LNCAP (cell line): ENCODE data around the gene SCN5A.

Experiments used
- TF ChIP-seq, protein P1 (sequence below): fragments of 450-650 bp; IDR thresholded peaks from 2 replicates; pipeline ENCODE4 v1.5.1; 2017; ENCODE audit warnings: mild to moderate bottlenecking

SCN5A gene

DNA sequence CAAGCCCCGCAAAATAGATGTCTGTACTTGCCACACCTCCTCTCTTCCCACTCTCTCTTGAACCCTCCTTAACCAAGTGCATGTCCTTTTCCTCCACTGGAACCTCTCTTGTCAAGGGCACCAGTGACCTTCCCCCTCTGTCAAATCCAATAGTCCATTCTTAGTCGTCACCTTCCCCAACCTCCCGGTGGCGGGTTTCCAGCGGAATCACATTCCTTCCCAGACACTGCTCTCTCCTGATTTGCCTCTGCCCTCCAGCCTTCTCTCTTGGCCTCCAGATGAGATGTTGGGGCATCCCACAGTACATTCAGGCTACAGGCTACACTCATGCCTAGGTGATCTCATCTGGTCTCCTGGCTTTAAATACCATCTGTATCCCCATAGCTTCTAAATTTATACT lies 31.1 kb downstream of the SCN5A start:
- TF ChIP-seq, protein P1, sequence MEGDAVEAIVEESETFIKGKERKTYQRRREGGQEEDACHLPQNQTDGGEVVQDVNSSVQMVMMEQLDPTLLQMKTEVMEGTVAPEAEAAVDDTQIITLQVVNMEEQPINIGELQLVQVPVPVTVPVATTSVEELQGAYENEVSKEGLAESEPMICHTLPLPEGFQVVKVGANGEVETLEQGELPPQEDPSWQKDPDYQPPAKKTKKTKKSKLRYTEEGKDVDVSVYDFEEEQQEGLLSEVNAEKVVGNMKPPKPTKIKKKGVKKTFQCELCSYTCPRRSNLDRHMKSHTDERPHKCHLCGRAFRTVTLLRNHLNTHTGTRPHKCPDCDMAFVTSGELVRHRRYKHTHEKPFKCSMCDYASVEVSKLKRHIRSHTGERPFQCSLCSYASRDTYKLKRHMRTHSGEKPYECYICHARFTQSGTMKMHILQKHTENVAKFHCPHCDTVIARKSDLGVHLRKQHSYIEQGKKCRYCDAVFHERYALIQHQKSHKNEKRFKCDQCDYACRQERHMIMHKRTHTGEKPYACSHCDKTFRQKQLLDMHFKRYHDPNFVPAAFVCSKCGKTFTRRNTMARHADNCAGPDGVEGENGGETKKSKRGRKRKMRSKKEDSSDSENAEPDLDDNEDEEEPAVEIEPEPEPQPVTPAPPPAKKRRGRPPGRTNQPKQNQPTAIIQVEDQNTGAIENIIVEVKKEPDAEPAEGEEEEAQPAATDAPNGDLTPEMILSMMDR, result no peak

DNA sequence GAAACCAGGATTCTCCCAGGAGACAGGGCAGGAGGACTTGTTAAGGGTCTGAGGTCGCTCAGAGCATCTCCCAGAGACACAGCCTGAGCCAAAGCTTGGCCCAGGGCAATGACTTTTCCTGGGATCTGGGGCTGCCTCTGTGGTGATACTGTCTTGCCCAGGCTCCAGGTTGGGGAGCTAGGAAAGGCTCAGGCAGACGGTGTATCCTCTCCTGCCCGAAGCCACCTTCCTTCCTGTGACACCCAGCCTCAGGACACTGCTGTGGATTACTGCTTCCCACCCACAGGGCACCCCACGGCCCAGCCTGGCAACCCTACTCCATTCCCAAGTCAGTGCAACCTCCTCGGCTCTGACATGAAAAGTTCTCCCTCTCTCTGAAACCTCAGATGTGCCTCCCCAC lies 31.9 kb downstream of the SCN5A start:
- TF ChIP-seq, protein P1, result no peak

- TF ChIP-seq, protein P1, result no peak
These were observed 32.4 kb downstream of the SCN5A start for GRCh38 chr3:38617137-38617536.

DNA sequence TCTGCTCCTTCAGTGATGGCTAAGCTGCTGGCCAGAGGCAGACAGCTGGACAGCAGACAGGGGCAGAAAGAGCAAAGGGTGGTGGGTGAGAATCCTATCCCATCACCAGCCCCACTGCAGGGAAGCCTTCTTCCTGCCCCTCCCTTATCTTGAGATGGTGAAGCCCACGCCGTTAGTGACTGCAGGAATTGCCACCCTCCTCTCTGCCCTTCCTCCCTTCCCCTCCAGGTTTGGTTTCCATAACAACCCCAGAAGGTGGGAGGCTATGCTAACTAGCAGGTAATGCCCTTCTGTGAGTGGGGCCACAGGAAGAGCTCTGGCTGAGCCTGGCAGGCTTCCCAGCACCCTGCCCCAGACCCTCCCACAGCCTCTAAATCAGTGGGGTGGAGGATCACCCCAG lies 32.8 kb downstream of the SCN5A start:
- TF ChIP-seq, protein P1, result no peak

DNA sequence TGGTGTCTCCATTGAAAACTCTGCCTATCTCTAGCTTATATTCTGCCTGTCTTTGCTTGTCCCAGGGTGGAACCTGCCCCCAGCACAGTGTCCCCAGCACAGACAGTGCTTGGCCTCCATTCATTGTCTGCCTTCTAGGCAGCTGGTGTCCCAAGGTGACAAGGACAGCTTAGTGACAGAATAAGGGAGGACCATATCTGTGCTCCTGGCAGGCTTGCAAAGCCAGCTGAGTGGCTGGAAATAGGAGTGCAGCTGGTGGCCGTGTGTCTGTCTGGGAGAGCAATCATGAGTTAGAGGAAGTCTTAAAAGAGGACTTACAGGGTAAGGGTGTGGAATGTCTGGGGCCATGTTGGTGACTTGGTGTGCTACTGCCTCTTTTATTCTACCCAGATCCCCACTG lies 33.4 kb downstream of the SCN5A start:
- TF ChIP-seq, protein P1, result no peak

DNA sequence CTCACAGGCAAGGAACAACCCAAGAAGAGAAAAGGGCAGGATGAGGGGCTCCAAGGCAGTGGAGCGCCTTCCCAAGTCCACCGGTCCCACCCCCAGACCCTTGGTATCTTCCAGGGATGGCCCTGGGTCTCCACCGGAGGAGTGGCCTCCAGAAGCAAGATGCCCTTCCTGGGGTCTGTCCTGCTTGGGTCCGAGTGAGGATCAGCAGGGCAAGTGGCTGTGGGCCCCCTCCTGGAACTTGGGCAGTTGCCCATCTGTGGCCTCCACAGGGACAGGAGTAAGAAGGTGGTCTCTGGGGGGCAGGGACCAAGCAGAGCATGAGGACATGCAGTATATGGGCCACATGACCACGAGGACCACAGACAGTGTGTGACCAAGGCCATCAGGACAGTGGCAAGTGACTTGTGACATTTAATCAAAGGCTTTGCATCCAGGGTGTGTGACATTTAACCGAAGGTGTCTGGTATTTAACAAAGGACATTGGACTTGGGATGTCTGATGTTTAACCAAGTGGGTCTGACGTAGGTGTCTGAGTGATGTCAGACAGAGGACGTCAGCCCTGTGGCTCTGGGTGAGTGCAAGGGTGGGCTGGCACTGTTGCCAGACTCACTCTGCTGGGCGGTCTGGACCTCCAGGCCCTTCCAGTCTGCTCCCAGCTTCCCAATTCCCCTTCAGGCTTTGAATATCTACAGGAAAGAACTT lies 34.7 kb downstream of the SCN5A start:
- TF ChIP-seq, protein P1, result no peak

DNA sequence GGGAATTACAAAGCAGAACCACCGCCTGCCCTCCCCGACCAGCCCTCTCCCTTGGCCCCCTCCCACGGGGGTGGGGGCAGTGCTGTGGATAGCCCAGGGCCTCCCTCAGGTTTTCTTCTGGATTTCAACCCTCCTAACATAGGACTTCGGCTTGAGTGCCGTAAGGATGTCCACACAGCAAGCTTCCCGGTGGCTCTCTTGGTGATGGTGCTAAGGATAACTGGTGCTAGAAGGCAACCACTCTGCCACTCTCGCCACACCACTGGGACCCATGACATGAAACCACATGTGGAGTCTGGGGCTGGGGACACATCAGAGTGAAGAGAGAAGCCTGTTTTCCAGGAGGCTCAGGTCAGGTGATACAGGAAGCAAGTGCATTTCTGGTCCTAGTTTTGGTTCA lies 35.4 kb downstream of the SCN5A start:
- TF ChIP-seq, protein P1, result no peak

DNA sequence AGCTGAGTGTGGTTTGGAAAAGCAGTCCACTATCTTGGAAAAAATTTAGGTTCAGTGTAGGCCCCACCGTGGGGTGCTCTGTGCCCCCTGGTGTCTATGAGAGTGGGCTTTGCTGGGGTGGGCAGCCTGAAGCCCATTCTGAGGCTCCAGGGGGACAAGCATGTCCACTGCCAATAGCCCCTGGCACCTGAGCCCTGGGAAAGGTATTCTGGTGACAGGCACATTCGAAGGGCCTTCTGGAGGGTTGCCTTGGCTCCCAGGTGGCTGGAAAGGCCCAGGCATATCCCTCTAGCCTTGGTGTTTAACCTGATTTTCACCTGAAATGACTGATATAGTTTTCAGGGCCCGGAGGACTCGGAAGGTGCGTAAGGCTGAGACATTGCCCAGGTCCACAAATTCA lies 36.1 kb downstream of the SCN5A start:
- TF ChIP-seq, protein P1, result no peak
